Gastroesophageal sphincter (tissue), 4 donors: ENCODE results near the gene CISH. TPM values are rescaled to one million over a fixed set of nuclear protein-coding genes. Genes with fewer than 3 reads are reported as not detected.
A peak's percentile ranks its signal among the peaks of the same experiment; 100 is the strongest.

ENCODE experiments used
- ATAC-seq: fragments of 150-250 bp; one replicate; pipeline ENCODE4 v1.9.1; 2016; ENCODE audit warnings: mild to moderate bottlenecking, moderate library complexity
- H3K27ac ChIP-seq, 4 donors: fragments of 200-600 bp; sonication (generic) in 3 of 4; 1 replicate in 3 of 4; 2 replicates in 1 of 4; pipeline ENCODE4 v1.5.1; 2016 to 2019
- H3K27me3 ChIP-seq: fragments of 200-600 bp; sonication (generic); one replicate; pipeline ENCODE4 v1.5.1; 2019
- H3K36me3 ChIP-seq, 2 donors: fragments of 200-600 bp; sonication (generic); one replicate each; pipeline ENCODE4 v1.5.1; 2019; ENCODE audit warnings: control low read depth in 1 of 2
- H3K4me1 ChIP-seq, 3 donors: fragments of 200-600 bp; sonication (generic); 1 replicate in 2 of 3; 2 replicates in 1 of 3; pipeline ENCODE4 v1.5.1; 2016 to 2019; ENCODE audit warnings: control low read depth in 2 of 3
- H3K4me3 ChIP-seq, 2 donors: fragments of 200-600 bp; sonication (generic); one replicate each; pipeline ENCODE4 v1.5.1; 2019; ENCODE audit warnings: mild to moderate bottlenecking in 1 of 2, moderate library complexity in 1 of 2
- H3K9me3 ChIP-seq, 3 donors: fragments of 200-600 bp; sonication (generic); one replicate each; pipeline ENCODE4 v1.5.1; 2017 to 2019; ENCODE audit warnings: control low read depth in 2 of 3
- CTCF ChIP-seq, 4 experiments: fragments of 200-600 bp in 2 of 4; fragments of 450-650 bp in 2 of 4; sonication (generic) in 1 of 4; IDR thresholded peaks; one replicate each; pipeline ENCODE4 v1.5.1; 2017 to 2019; ENCODE audit warnings: antibody characterized with exemption in 4 of 4, mild to moderate bottlenecking in 2 of 4, moderate library complexity in 2 of 4
- EP300 ChIP-seq: sonication (generic); formaldehyde crosslinking; IDR thresholded peaks from one replicate; pipeline ENCODE4 v1.6.1; 2017; ENCODE audit warnings: antibody characterized with exemption, mild to moderate bottlenecking
- POLR2A ChIP-seq, 2 donors: fragments of 450-650 bp; IDR thresholded peaks; one replicate each; pipeline ENCODE4 v1.6.1; 2017; ENCODE audit warnings: antibody characterized with exemption in 2 of 2, mild to moderate bottlenecking in 2 of 2, moderate library complexity in 1 of 2
- POLR2AphosphoS5 ChIP-seq: sonication (generic); formaldehyde crosslinking; IDR thresholded peaks from one replicate; pipeline ENCODE4 v1.6.1; 2017; ENCODE audit warnings: antibody characterized with exemption
- WGBS, 2 donors: methylation state at CpG; one replicate each; pipeline ENCODE4 v1.1.5; 2018; ENCODE audit warnings: low coverage in 1 of 2; 5-methylcytosine and 5-hydroxymethylcytosine counted together
- total RNA-seq, 4 donors: library from RNA; depleted of rRNA; stranded (reverse); fragments of >200 nt; gene quantifications; one replicate each; pipeline ENCODE4 v1.1.0, GENCODE V29; 2016

Gene CISH
- total RNA-seq, 4 donors from 2014 or later = 0.99 to 9.3 (median 3.6) TPM

GRCh38 chr3:50608278-50608677 is 3.3 kb downstream of the CISH start:
- Histone ChIP-seq H3K9me3 (no peaks in the 10 kb centered on the region), H3K27ac (peak overlapping the region in 1 of 4 donors; percentile 6), H3K4me1 (peaks cover 0 to 95% (median 28%) of the 10 kb centered on the region in 3 donors), H3K27me3 (no peaks in the 10 kb centered on the region), H3K4me3 (no peak overlapping the region), H3K36me3 (peaks cover 0 to 45% of the 10 kb centered on the region in 2 donors)
- TF ChIP-seq POLR2AphosphoS5 = no peak
- WGBS, 2 donors = no CpG with 5 or more reads among the region's 7 CpGs
- no peak for ATAC-seq

GRCh38 chr3:50607271-50608091 is 4.1 kb downstream of the CISH start:
- no peak overlapping the region for H3K4me3 ChIP-seq
- no peak for ATAC-seq
- 67% methylated on average over 3 of the region's 29 CpGs; no CpG with 5 or more reads in 1 of the 2 donors for WGBS, 2 donors
- H3K27me3 ChIP-seq = no peaks in the 10 kb centered on the region
- H3K4me1 ChIP-seq = peaks cover 0 to 95% (median 30%) of the 10 kb centered on the region in 3 donors
- H3K36me3 ChIP-seq = peaks cover 0 to 45% of the 10 kb centered on the region in 2 donors
- peak overlapping the region in 1 of 4 donors; percentile 2 for H3K27ac ChIP-seq
- no peak for TF ChIP-seq POLR2AphosphoS5
- no peak for TF ChIP-seq CTCF (IDR thresholded peaks at IDR 0.05)
- TF ChIP-seq POLR2A (IDR thresholded peaks at IDR 0.05) = no peak
- TF ChIP-seq EP300 = no peak
- H3K9me3 ChIP-seq = no peaks in the 10 kb centered on the region

- H3K4me1 ChIP-seq = peaks cover 3 to 99% (median 36%) of the 10 kb centered on the region in 3 donors
- H3K27me3 ChIP-seq = no peaks in the 10 kb centered on the region
- H3K36me3 ChIP-seq = peaks cover 0 to 45% of the 10 kb centered on the region in 2 donors
- no peak overlapping the region for H3K4me3 ChIP-seq
- 56% methylated on average over 3 of the region's 6 CpGs; no CpG with 5 or more reads in 1 of the 2 donors for WGBS, 2 donors
- TF ChIP-seq EP300 (no peak), POLR2A (IDR thresholded peaks at IDR 0.05) (no peak), POLR2AphosphoS5 (no peak), CTCF (IDR thresholded peaks at IDR 0.05) (no peak)
- peak overlapping the region in 2 of 4 donors; percentile 19 to 96 for H3K27ac ChIP-seq
- no peak for ATAC-seq
- H3K9me3 ChIP-seq = no peaks in the 10 kb centered on the region
These were observed 5.0 kb downstream of the CISH start for GRCh38 chr3:50606596-50606995.

- peaks cover 6 to 100% (median 38%) of the 10 kb centered on the region in 3 donors for H3K4me1 ChIP-seq
- no peak for ATAC-seq
- no peak overlapping the region for H3K4me3 ChIP-seq
- H3K36me3 ChIP-seq = peaks cover 0 to 45% of the 10 kb centered on the region in 2 donors
- H3K27me3 ChIP-seq = no peaks in the 10 kb centered on the region
- H3K9me3 ChIP-seq = no peaks in the 10 kb centered on the region
- TF ChIP-seq POLR2AphosphoS5 = no peak
- TF ChIP-seq CTCF (IDR thresholded peaks at IDR 0.05) = no peak
- TF ChIP-seq POLR2A (IDR thresholded peaks at IDR 0.05) = no peak
- TF ChIP-seq EP300 = no peak
- peak overlapping the region in 3 of 4 donors; percentile 37 to 96 (median 96) for H3K27ac ChIP-seq
- WGBS, 2 donors = 65 to 66% methylated on average over 3 to 5 of the region's 5 CpGs
These were observed 5.7 kb downstream of the CISH start for GRCh38 chr3:50605901-50606326.

GRCh38 chr3:50604628-50605588 is 6.7 kb downstream of the CISH start:
- WGBS, 2 donors = 43 to 69% methylated on average over 6 to 7 of the region's 14 CpGs
- Histone ChIP-seq H3K4me3 (no peak overlapping the region), H3K36me3 (peaks cover 0 to 45% of the 10 kb centered on the region in 2 donors), H3K4me1 (peaks cover 11 to 100% (median 38%) of the 10 kb centered on the region in 3 donors), H3K27ac (peak overlapping the region in 3 of 4 donors; percentile 37 to 96 (median 96)), H3K27me3 (no peaks in the 10 kb centered on the region), H3K9me3 (no peaks in the 10 kb centered on the region)
- no peak for ATAC-seq
- peak; percentile 50 for TF ChIP-seq POLR2AphosphoS5
- no peak for TF ChIP-seq CTCF (IDR thresholded peaks at IDR 0.05)
